Measurements from ENCODE around the gene PTER.

The PTER gene

GRCh38 chr10:16439295-16439694 lies 2.5 kb downstream of the PTER start:
- in situ Hi-C loops (cut with HindIII; ENCODE audit: low pct_ligation_motif_present, low sequenced_read_pairs) = no loop called here
- H3K36me3 ChIP-seq (replicated peaks) = no peaks in the 10 kb centered on the region
- H3K27me3 ChIP-seq (replicated peaks) = no peaks in the 10 kb centered on the region
- H3K27ac ChIP-seq = no peak overlapping the region
- no peak for TF ChIP-seq CTCF (IDR thresholded peaks at IDR 0.05; ENCODE audit: low read depth, low read length, missing control alignments)
- no peak for DNase-seq
- H3K4me3 ChIP-seq (ENCODE audit: low read depth, low read length) = no peak overlapping the region

- H3K27me3 ChIP-seq (replicated peaks) = no peaks in the 10 kb centered on the region
- no peak for TF ChIP-seq CTCF (IDR thresholded peaks at IDR 0.05; ENCODE audit: low read depth, low read length, missing control alignments)
- H3K27ac ChIP-seq = no peak overlapping the region
- no peak for DNase-seq
- no peaks in the 10 kb centered on the region for H3K36me3 ChIP-seq (replicated peaks)
- in situ Hi-C loops (cut with HindIII; ENCODE audit: low pct_ligation_motif_present, low sequenced_read_pairs) = no loop called here
- H3K4me3 ChIP-seq (ENCODE audit: low read depth, low read length) = no peak overlapping the region
Measured at GRCh38 chr10:16440396-16441133, 3.8 kb downstream of the PTER start.

- H3K36me3 ChIP-seq (replicated peaks) = no peaks in the 10 kb centered on the region
- H3K27me3 ChIP-seq (replicated peaks) = no peaks in the 10 kb centered on the region
- in situ Hi-C loops (cut with HindIII; ENCODE audit: low pct_ligation_motif_present, low sequenced_read_pairs) = no loop called here
- H3K27ac ChIP-seq = no peak overlapping the region
- H3K4me3 ChIP-seq (ENCODE audit: low read depth, low read length) = no peak overlapping the region
- no peak for DNase-seq
- no peak for TF ChIP-seq CTCF (IDR thresholded peaks at IDR 0.05; ENCODE audit: low read depth, low read length, missing control alignments)
Measured at GRCh38 chr10:16441173-16441840, 4.5 kb downstream of the PTER start.

GRCh38 chr10:16442914-16443313 lies 6.1 kb downstream of the PTER start:
- Histone ChIP-seq H3K27ac (no peak overlapping the region), H3K4me3 (ENCODE audit: low read depth, low read length) (no peak overlapping the region), H3K36me3 (replicated peaks) (no peaks in the 10 kb centered on the region), H3K27me3 (replicated peaks) (no peaks in the 10 kb centered on the region)
- no peak for TF ChIP-seq CTCF (IDR thresholded peaks at IDR 0.05; ENCODE audit: low read depth, low read length, missing control alignments)
- DNase-seq = no peak
- in situ Hi-C loops (cut with HindIII; ENCODE audit: low pct_ligation_motif_present, low sequenced_read_pairs) = no loop called here

- no peak for TF ChIP-seq CTCF (IDR thresholded peaks at IDR 0.05; ENCODE audit: low read depth, low read length, missing control alignments)
- no peak for DNase-seq
- H3K36me3 ChIP-seq (replicated peaks) = no peaks in the 10 kb centered on the region
- no peak overlapping the region for H3K27ac ChIP-seq
- H3K4me3 ChIP-seq (ENCODE audit: low read depth, low read length) = no peak overlapping the region
- H3K27me3 ChIP-seq (replicated peaks) = no peaks in the 10 kb centered on the region
- in situ Hi-C loops (cut with HindIII; ENCODE audit: low pct_ligation_motif_present, low sequenced_read_pairs) = no loop called here
Measured at GRCh38 chr10:16445770-16446469, 9.1 kb downstream of the PTER start.

All from brain microvascular endothelial cell (primary cell).